Stimulated activated CD4-positive, alpha-beta T cell treated with anti-CD3 and anti-CD28 coated beads, Interleukin-15, amount 100 ng/mL, for 24 hours (primary cell): Measurements from ENCODE around the gene RPS6KA5.

Experiments used
- DNase-seq: peaks from one replicate; pipeline ENCODE4 v3.0.0-alpha.2; 2020

Gene RPS6KA5

DNA sequence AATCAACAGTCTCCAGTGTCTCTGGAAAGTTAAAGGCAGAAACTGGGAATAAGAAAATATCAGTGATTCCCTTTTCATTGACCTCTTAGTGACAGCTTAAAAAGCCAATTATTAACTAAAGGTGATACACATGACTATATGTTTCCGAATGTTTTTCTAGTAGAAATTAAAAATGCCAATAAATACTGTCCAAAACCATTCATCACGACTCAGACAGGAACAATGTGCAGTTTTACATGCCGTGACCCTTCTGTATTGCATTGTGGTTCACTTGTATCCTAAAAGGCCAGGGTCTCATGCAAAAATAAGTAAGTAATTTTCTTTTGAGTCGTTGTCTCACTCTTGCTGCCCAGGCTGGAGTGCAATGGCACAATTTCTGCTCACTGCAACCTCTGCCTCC lies 138.3 kb downstream of the RPS6KA5 start:
- DNase-seq: no peak

DNA sequence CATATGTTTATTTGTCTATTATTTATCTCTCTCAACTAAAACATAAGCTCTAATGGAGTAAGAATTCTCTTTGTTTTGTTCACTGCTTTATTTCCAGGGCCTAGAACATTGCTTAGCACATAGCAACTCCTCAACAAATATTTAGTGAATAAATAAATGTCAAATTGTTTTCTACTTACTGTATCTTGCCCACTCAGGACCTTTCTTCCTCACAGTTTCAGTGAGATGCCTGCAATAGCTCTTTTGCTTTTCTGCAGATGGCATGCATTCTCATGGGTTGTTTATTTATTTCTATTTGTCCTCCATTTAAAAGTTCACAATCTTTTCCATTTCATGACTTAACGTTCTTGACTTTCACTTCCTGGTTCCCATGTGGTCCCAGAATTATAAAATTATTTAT lies 149.3 kb downstream of the RPS6KA5 start:
- DNase-seq: no peak

DNA sequence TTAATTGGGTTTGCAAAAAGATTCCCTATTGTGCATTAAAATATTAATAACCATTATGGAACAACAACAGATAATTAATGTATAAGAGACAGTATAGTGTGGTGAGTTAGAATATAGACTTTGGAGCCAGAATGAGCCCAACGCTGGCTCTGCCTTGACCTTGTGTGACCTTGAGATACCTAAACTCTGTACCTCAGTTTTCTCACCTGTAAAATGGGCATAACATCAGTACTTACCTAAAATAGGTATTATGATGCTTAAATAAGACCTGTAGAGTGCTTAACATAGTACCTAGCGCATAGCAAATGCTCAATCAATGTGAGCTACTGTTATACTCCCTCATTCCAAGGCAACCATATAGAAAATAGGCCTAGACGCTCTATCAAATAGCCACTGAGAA lies 153.3 kb downstream of the RPS6KA5 start:
- DNase-seq: no peak

DNA sequence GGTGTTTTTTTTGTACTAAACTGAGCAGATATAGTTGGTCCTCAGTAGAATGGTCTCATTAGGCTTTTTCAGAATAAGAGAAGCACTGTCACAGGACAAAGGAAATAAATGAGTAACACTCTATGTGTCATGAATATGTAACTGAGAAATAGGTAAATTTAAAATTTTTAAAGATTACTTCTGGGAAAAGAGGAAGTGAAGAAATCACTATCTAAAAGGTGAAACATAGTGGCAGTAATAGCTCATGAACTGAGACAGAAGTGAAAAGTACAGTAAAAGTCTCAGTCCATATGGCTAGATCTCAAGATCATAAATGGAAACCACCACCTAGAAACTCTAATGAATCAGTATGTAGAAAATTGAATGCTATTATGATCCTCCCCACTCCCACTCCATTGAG lies 154.9 kb downstream of the RPS6KA5 start:
- no peak for DNase-seq

DNA sequence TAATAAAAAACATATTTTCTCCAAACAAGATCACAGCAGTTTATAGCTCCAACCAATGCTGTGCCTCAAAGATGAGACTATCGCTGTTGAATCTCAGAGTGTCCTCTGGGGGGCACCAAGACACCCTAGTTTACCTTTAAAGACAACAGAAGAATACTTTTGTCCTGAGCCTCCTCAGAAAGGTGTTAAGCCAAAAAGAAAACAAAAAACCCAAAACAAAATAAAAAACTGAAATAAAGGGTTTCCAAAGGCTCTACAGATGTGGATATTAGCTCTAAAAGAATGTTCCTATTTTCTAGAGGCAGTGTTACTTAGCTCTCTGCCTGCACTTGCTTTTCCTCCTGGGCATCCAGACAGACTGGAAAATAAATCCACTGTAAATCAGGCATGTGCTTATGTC lies 157.3 kb downstream of the RPS6KA5 start:
- peak; percentile 65 for DNase-seq

DNA sequence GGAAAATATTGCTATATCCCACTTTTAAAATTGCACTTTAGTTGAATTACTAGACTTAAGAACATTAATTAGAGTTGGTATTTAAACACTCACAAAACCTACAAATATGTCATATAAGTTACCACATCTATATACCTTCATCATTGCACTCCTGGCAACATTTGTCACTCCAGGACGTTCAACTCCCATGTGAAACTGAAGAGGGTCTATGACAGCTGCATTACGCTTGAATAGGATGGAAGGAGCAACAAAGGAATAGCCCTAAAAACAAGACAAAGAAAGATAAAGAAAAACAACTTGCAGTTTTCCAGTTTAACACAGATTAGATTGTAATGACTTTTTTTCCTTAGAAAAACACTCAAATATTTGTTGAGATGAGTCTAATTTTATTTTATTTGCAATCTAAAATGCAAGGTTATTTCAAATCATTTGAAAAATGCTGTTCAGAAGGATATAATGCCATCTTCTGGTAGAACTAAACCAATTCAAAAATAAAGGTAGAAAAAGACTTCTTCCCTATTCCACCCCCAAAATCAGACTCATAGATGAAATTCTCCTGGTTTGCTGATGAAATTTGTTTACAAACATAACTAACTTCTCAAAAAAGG lies 159.9 kb downstream of the RPS6KA5 start:
- no peak for DNase-seq

DNA sequence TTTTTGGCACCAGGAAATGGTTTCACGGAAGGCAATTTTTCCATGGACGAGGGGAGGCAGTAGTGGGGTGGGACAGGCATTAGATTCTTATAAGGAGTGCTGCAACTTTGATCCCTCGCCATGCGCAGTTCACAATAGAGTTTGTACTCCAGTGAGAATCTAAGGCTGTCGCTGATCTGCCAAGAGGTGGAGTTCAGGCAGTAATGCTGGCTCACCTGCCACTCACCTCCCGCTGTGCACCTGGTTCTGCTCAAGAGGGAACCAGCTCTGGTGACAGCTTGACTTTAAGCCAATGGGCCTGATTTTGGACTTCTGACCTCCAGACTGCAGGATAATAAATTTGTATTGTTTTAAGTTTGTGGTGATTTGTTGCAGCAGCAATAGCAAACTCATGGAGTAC lies 163.4 kb downstream of the RPS6KA5 start:
- DNase-seq: no peak

DNA sequence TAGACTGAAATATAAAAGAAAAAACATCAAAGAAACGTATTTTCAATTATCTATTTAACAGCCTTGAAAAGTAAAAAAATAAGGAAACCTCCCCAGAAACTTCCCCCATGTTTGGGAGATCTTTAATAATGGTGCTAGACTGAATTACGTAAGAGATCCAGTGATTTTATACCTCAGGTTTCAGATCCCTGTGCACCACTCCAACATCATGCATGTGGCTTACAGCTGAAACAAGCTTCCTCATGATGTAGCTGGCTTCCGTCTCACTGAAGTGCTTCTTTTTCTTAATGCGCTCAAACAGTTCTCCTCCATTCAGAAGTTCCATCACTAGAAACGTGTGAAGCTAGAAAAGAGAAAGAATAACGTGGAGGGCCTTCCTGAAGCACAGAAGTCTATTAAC lies 166.2 kb downstream of the RPS6KA5 start:
- DNase-seq: no peak

DNA sequence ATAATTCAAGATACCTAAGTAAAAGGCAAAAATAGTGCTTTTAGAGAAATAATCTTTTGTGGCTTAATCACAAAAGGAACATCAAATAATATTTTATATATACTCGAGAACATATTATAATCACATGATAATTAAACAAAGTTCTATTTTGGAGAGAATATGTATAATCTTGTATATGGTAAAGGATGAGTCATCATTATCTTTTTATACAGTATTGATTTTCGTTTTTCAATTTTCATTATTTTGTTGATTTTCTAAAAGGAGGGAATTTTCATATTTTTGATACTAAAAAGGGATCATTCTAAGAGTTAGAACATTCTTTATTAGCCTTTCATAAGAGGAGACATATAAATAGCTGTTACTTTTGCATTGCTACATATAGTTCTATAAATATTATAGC lies 166.9 kb downstream of the RPS6KA5 start:
- no peak for DNase-seq

DNA sequence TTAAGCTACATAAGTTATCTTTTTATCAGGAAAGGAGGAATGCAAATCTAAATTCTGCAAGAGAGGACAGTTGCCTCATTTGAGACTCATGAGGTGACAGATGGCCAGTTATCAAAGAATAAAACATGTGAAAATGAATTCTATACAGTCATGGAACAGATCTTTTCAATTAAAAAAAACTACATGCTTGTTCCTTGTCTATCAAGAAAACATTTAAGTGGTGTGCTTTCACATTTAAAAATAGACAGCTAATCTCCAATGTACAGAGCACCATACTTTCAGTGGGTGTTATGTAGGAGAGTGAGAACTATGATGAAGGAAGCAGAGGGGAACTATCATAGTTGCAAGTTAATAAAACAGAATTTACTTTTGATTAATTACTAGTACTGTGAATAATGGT lies 167.5 kb downstream of the RPS6KA5 start:
- DNase-seq: no peak

DNA sequence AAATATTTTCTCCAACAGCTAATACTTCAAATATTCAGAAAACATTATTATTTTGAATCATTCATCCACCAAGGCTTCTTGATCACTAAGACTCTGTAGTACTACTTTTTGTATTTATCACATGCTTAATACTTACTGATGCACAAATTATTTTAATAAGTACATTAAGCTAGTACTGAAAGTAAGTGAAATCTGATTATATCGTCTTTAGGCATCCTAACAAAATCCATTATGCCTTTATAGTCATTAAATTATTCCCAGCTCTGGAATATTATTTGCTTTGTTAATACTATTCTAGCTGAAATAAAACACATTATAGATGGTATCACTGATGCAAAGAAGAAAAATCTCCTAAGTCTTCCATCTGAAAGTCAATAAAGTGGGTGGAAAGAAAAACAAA lies 169.1 kb downstream of the RPS6KA5 start:
- DNase-seq: no peak

DNA sequence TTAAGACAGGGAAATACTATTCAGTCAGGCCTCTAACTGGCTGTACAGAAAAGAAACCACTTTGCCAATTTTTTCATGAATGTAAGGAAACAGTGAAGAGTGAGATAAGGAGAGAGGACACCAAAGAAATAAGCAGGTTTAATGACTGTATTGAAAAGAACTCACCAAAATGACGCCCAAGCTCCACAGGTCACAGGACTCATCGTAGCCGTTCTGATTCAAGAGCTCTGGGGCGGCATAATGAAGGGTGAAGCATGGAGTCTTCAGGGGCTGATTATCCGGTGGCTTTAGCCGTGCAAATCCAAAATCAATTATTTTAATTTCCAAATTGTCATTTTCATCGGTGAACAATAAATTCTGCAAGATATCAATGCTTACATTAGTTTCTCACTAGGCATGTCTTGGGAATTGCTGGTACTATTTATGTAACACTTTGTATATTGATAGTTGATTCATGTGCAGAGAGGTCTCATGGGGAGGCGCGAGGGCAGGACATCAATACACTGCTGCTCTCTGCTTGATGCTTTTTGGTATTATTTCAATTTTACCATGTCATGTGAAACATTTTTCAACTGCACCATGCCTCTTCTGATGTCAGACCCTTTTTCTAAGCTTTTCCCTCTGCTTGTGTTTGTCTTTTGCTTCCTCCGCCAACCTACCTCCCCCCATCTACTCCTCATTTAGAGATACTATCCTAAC lies 170.0 kb downstream of the RPS6KA5 start:
- DNase-seq: no peak

DNA sequence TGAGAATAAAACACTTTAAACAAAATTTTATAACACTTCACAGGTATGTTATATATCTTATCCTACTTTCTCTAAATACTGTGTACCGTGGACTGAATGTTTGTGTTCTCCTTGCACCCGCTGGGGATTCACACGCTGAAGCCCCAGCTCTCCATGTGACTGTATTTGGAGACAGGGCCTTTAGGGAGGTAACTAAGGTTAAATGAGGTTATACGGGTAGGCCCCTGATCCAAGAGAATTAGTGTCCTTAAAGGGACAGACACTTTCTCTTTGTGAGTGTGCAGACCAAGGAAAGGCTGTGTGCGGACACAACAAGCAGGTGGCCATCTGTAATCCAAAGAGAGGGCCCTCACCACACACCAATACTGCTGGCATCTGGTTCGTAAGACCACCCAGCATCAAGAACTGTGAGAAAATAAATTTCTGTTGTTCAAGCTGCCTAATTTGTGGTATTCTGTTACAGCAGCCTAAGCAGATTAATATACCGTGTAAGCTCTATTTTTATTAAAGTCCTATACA lies 174.1 kb downstream of the RPS6KA5 start:
- no peak for DNase-seq

DNA sequence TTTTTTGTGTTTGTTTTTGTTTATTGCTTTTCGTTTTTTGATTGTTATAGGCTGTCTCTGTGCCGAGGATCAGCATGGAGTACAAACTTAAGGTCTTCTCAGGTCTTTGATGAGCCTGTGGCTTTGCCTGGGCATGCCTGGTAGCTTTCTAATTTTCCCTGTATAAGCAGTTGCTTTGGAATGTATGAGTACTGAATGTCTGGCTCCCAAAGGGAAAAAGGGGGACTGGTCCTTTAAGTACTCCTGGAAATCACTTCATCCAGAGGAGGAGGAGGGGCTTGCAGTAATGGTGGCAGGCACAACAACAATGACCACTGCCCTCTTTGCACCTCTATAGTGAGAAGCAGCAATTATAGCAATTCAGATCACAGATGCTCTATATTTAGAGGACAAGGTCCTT lies 176.7 kb downstream of the RPS6KA5 start:
- DNase-seq: no peak

DNA sequence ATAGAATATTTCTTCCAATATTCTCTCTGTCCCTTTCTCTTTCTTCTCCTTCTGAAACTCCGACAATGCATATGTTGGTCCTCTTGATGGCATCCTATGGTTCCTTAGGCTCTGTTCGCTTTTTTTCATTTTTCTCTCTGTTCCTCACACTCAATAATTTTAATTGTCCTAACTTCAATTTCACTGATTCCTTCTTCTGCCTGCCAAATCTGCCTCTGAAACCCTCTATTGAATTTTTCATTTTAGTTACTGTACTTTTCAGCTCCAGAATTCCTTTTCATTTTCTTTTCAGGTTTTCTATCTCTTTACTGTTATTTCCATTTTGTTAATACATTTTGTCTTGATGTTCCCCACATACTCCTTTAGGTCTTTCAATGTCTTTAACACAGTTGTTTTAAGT lies 177.2 kb downstream of the RPS6KA5 start:
- DNase-seq: no peak

DNA sequence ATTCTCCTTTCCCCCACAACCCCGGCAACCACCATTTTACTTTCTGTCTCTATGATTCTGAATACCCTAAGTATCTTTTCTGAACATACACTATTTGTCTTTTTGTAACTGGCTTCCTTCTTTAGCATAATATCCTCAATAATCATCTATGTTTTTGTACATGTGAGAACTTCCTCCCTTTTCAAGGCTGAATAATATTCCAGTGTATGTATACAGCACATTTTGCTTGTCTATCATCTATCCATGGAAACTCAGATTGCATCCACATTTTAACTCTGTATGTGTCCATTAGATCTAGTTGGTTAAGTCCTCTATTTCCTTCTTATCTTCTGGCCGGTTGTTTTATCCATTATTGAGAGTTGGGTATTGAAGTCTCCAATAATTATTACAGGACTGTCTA lies 180.2 kb downstream of the RPS6KA5 start:
- DNase-seq: no peak

DNA sequence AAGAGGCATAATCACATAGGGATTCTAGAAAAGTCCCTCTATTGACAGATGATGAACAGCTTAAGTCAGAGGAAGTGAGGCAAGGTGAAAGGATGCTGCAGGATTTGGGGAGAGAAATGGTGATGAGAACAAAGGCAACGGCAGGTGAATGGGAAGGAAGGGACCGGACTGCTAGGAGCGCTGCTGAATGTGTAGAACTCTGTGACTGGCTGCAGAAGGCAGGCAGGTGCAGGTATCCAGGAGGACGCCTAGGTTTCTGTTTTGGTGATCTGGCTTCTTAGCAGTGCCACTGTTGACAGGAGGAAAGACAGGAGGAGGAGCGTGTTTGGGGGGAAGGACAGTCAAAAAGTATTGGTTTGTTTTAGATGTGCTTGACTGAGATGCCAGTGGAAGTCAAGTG lies 185.8 kb downstream of the RPS6KA5 start:
- no peak for DNase-seq

DNA sequence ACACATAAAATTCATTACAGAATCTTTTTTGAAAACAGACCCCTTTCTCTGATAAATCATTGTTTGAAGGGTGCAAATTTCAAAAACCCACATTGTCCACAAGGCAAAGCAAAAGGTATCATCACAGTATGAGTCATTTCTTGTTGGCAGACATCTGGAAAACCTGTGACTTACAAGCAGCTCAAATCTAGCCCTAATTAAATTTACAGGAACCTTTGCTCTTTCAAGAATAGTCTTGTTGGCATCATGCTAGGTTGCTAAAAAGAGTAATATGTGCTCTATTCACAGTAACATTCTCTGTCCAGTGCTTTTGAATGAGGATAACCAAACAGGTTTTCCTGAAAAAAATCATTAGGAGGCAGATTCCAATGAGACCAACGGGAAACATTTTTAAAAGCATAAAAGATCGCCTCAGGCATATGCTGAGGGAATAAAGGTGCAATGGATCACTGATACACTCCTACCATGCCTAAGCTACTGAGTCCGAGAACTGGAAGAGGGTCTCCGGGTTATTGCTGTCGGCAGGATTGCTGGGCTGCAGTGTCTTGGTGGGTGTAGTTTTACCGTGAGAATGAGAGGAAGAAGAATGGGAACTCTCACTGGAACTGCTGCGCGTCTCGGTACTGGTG lies 188.7 kb downstream of the RPS6KA5 start:
- DNase-seq: no peak

DNA sequence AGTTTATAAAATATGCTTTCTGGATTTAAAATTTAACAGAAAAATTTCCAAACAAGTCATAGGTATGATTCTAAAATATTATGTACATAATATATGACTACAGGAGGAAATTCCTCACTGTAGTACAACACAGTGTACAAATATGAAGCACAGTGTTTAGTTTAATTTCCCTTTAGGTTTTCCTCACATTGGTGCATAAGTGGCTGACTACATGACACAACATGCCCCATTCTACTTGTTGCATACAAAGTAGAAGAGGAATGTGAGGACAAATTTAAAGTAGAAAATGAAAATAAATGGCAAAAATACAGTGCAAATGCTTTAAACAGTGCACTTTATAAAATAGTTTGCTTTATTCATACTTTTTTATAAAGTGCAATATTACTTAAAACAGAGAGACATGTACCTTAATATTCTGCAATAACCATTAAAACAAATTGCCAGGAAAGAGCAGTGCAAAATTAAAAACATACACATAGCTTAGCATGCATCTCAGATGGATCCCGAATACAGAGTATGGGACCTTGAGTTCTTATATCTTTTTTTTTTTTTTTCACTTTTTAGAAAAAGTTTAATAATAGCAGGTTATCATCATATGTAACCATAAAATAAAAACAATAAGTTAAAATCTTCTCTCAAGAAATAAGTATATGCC lies 189.4 kb downstream of the RPS6KA5 start:
- DNase-seq: no peak

DNA sequence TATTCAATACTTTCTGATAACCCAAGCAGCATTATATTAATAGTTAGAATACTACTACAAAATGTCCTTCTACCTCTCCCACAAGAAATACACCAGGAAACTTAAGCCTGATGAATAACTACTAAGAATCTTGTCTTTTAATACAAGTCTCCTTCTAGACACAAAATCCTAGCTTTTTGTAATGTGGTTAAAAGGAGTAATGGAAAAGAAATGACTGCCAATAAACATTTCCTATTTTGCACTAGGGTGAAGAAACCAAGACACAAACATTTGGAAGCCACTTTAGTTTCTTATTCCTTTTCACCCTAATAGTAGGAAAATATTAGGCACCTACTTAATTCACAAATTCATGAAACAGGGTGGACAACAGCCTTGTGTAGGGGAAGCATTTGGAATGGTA lies 192.9 kb downstream of the RPS6KA5 start:
- no peak for DNase-seq

DNA sequence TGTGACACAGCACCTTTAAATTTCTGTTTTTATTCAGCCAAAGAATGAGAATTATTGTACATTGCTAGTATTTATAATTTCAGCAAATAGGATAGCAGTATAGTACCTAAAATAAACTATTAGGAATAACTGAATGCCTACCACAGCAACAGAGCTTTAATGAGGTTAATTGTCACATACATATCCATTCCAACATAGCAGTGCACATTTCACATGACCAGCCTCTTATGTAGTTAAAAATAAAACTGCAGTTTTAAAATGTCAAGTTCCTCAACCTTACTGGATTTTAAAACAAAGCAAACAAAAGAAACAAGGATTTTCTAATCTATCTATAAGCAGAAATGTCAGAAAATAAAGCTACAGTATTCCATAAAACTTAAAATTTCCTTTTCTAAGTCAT lies 193.6 kb downstream of the RPS6KA5 start:
- DNase-seq: no peak

DNA sequence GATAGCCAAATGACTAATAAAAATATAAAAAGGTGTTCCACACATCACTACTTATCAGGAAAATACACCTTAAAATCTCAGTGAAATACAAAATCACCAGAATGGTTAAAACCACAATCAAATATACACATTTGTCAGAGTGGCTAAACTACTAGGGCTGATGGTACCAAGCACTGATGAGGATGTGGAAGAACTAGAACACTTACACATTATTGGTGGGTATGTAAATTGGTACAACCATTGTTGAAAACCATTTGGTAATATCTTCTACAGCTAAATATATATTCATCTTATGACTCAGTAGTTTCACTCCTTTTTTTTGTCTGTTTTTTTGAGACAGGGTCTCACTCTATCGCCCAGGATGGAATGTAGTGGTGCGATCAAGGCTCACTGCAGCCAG lies 195.7 kb downstream of the RPS6KA5 start:
- DNase-seq: no peak

DNA sequence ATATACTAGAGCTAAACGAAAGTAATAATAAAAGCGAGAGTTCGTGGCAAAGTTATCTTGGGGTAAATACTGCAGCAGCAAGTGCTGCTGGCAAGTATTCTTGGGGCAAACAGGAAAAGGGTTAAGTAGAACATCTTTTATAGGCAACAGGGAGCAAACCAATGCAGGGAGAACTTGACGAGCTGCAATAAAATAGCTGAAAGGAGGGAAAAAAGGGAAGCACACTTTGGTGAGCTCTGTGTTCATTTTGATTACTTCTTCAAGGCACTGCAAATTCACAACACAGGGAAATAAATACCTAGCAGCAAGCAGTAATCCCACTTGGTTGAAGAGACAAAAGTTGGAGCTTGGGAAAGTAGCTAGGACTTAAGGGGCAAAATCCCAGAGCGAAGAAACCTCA lies 201.9 kb downstream of the RPS6KA5 start:
- no peak for DNase-seq

DNA sequence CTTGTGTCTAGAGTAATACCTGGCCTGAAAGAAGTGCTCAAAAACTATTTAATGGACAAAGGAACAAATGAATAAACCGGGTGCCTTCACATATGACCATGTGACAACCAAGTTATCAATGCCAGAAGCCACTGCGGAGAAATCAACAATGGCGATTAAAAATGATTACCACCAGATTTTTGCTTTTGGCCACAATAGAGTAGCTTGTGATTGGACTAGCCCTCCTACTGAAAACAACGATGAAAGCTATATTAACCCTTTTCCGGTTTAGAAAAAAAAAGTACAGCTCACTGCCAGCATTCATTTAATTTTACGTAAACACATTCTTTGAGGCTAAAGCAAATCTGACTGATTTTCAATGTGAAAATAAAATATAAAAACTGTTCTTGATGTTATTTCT lies 202.6 kb downstream of the RPS6KA5 start:
- no peak for DNase-seq
